ENCODE results near the gene WWC1.

The WWC1 gene

GRCh38 chr5:168270476-168270875 is 21.0 kb upstream of the WWC1 start:
- in situ Hi-C loops (cut with HindIII; ENCODE audit: low sequenced_read_pairs) = no loop called here
- TF ChIP-seq CTCF (IDR thresholded peaks at IDR 0.05; ENCODE audit: low read depth, low read length) = no peak
- no peak overlapping the region for H3K4me3 ChIP-seq (ENCODE audit: low read depth, low read length)
- no peak for DNase-seq (ENCODE audit: low read depth, low spot score)

DNA sequence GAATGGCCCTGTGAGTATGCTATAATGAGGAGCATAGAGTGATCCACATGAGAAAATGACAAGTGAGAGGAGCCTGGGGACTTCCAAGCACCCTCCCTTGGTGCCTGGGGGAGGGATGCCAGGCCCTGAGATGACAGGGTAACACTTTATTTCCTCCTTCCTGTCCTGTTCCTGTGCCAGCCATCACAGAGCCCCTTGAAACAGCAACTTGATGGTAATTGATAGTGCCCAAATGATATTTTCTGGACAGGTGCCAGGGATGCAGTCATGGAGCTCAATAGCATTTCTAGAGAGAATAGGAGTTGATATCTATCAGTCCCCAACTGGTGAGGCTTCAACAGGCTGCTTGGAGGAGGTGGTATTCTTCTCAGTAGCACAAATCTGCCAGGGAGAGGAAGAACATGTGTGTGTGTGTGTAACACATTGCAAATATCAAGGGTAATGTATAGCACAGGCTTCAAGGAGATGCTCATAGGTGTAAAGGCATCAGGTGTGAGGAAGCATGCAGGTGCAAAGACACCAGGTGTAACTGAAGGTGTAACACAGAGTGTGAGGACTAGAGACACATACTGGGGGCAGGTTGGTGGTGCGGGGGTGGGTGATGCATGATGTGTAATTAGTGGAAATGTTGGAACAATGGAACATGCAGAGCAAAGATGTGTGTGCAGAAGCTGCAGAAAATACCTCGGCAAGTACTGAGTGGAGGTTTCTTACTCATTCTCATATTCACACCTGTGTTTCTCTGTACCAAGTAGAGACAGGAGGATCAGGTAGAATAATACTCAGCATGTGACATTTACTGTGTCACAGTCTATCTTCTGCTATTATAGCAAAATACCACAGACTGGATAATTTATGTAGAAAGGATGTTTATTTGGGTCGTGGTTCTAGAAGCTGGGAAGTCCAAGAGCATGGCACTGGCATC is 18.1 kb upstream of the WWC1 start:
- no peak overlapping the region for H3K4me3 ChIP-seq (ENCODE audit: low read depth, low read length)
- in situ Hi-C loops (cut with HindIII; ENCODE audit: low sequenced_read_pairs) = no loop called here
- no peak for DNase-seq (ENCODE audit: low read depth, low spot score)
- TF ChIP-seq CTCF (IDR thresholded peaks at IDR 0.05; ENCODE audit: low read depth, low read length) = no peak

DNA sequence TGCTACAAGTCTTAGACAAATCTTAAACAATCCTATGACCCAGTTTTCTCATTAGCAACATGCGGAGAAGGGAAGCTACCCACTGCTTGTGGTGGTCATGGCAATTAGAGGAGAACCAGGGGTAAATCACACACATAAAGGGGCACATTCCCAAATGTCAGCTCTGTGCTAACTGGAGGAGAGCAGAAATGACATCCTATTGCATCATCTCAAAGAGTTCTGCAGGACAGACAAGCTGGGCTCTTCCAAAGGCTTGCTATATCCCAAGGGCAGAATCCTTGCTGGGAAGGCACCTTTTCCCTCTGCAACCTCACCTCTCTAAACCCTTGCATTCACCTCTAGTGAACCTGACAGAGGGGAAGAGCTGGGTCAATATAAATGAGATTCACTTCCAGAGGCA is 17.0 kb upstream of the WWC1 start:
- DNase-seq (ENCODE audit: low read depth, low spot score) = no peak
- no peak for TF ChIP-seq CTCF (IDR thresholded peaks at IDR 0.05; ENCODE audit: low read depth, low read length)
- no peak overlapping the region for H3K4me3 ChIP-seq (ENCODE audit: low read depth, low read length)
- in situ Hi-C loops (cut with HindIII; ENCODE audit: low sequenced_read_pairs) = no loop called here

DNA sequence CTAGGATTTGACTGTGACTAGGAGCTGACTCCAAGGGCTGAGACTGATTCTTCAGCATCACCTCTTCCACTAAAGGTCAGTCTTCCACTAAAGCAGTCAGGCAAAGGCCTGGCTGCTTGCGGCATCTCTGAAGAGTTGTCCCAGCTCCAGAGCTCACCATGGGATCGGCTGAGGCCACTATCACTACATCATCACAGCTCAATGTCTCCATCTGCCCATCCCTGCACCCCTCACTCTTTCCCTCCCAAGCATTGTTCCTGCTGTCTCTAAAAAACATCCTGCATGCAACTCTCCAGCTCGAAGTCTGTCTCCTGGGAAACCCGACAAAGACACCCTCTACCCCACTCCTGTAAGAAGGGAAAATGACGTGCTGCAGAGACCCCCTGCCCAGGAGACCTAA is 15.5 kb upstream of the WWC1 start:
- TF ChIP-seq CTCF (IDR thresholded peaks at IDR 0.05; ENCODE audit: low read depth, low read length) = no peak
- H3K4me3 ChIP-seq (ENCODE audit: low read depth, low read length) = no peak overlapping the region
- no peak for DNase-seq (ENCODE audit: low read depth, low spot score)
- in situ Hi-C loops (cut with HindIII; ENCODE audit: low sequenced_read_pairs) = no loop called here

- no peak for TF ChIP-seq CTCF (IDR thresholded peaks at IDR 0.05; ENCODE audit: low read depth, low read length)
- in situ Hi-C loops (cut with HindIII; ENCODE audit: low sequenced_read_pairs) = no loop called here
- peak; percentile 22 for DNase-seq (ENCODE audit: low read depth, low spot score)
- H3K4me3 ChIP-seq (ENCODE audit: low read depth, low read length) = no peak overlapping the region
Measured at GRCh38 chr5:168282120-168282519, 9.3 kb upstream of the WWC1 start.

DNA sequence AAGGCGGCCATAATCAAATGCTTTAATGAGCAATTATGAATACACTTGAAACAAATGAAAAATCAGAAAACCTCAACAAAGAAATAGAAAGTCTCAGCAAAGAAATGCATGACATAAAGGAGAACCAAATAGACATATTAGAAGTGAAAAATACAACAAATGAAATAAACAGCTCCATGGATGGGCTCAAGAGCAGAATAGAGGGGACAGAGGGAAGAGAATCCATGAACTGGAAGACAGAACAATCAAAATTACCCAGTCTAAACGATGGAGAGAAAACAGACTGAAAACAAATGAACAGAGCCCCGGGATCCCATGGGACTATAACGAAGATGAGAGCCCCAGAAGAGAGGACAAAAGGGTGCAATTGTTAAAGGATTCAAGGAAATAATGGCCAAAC is 6.6 kb upstream of the WWC1 start:
- H3K4me3 ChIP-seq (ENCODE audit: low read depth, low read length) = no peak overlapping the region
- in situ Hi-C loops (cut with HindIII; ENCODE audit: low sequenced_read_pairs) = no loop called here
- TF ChIP-seq CTCF (IDR thresholded peaks at IDR 0.05; ENCODE audit: low read depth, low read length) = no peak
- no peak for DNase-seq (ENCODE audit: low read depth, low spot score)

Measured in astrocyte of the spinal cord (primary cell).